ENCODE data around the gene RTN4RL1. TPM values are rescaled to one million over a fixed set of nuclear protein-coding genes. Genes with fewer than 3 reads are reported as not detected.
A peak's percentile ranks its signal among the peaks of the same experiment; 100 is the strongest.

Gene RTN4RL1
- total and polyA plus RNA-seq, 2 of the 13 experiments (the other 11 are each of a cell fraction or from before 2014, with no cell fraction given) = 0.01 TPM; not detected in 1

DNA sequence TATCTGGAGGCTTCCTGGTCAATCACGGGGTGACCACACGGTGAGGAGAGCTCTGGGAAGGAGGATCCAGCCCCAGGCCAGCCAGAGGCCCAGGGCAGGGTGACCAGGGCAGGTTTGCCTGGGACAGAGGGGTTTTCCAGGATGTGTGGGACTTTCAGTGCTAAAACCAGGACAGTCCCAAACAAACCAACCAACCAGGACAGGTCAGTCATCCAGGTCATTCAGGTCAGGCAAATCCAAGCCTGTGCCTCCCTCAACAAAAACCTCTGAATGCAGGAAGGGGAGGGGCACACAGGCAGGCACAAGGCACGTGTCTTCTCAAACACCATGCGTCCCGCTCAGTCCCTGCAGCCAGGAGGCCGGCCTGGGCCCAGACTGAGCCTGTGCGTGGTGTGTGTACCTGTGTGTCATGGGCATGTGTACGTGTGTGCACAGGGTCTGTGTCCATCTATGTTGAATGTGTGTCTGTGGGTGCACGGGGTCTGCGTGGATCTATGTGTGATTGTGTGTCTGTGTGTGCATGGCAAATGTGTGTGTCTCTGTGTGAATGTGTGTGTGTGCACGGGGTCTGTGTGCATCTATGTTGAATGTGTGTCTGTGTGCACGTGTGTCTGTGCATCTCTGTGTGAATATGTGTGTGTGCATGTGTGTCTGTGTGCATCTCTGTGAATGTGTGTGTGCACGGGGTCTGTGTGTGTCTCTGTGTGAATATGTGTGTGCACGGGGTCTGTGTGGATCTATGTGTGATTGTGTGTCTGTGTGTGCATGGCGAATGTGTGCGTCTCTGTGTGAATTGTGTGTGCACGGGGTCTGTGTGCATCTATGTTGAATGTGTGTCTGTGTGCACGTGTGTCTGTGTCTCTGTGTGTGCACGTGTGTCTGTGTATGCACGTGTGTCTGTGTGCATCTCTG, 78.9 kb downstream of the RTN4RL1 start:
- CTCF ChIA-PET (ENCODE audit: low intra/inter-chr PET ratio, low total read pairs) = no interaction called here
- no peak overlapping the region for H3K9ac ChIP-seq (ENCODE audit: insufficient read depth, low read depth, low read length)
- DNase-seq (ENCODE audit: low spot score) (peak; percentile 35), ATAC-seq (peak; percentile 29), FAIRE-seq (peak; percentile 52)
- H3K79me2 ChIP-seq (ENCODE audit: insufficient read depth, low read length) = no peaks in the 10 kb centered on the region
- H3K4me3 ChIP-seq (replicated peaks in 1 of 3; ENCODE audit: insufficient read depth in 1 of 3, low read depth in 2 of 3, low read length in 3 of 3) = no peak overlapping the region
- H3K27ac ChIP-seq (ENCODE audit: extremely low read length, insufficient read depth, low read length) = no peak overlapping the region
- intact Hi-C loops (cut with micrococcal nuclease; ENCODE audit: unreplicated experiment) = no loop called here
- H3K9me3 ChIP-seq (ENCODE audit: low read length) = no peaks in the 10 kb centered on the region
- no TSS peak for BruUV-seq (replicated peaks)
- H3K36me3 ChIP-seq (replicated peaks in 1 of 2; ENCODE audit: control insufficient read depth in 1 of 2, insufficient read depth in 2 of 2, low read length in 2 of 2) = no peaks in the 10 kb centered on the region
- H3K4me1 ChIP-seq (ENCODE audit: insufficient read depth, low read length) = peaks cover 30% of the 10 kb centered on the region
- POLR2A ChIA-PET = no interaction called here
- in situ Hi-C loops (cut with HindIII; ENCODE audit: extremely low pct_ligation_motif_present, low pct_unique_long_range_greater_than_20kb) = no loop called here
- no peaks in the 10 kb centered on the region for H4K20me1 ChIP-seq (ENCODE audit: insufficient read depth, low read length)
- 59% methylated on average over 15 of the region's 20 CpGs for WGBS (ENCODE audit: low lambda C conversion rate)
- H3K27me3 ChIP-seq (ENCODE audit: control insufficient read depth in 1 of 2, insufficient read depth in 2 of 2, low read length in 2 of 2) = peaks cover 7 to 31% of the 10 kb centered on the region in 2 experiments; a peak in 4 of 5 replicates
- H2AFZ ChIP-seq (ENCODE audit: low read length) = no peak overlapping the region
- peak overlapping the region; percentile 33 for H3K4me2 ChIP-seq (ENCODE audit: low read depth, low read length)
- TF ChIP-seq SALL1 (CRISPR knock-in tag; IDR thresholded peaks at IDR 0.05) (peak; percentile 43; the same call in 1 of the 2 replicates), ZNF589 (CRISPR knock-in tag; conservative IDR thresholded peaks at IDR 0.05) (0 out of 2 replicates have a peak, but pooled peaks have one; percentile 27), NCOA2 (CRISPR knock-in tag; IDR thresholded peaks at IDR 0.05) (no peak), ZFP41 (CRISPR knock-in tag; IDR thresholded peaks at IDR 0.05; ENCODE audit: borderline replicate concordance) (no peak), ZNF335 (CRISPR knock-in tag; IDR thresholded peaks at IDR 0.05) (no peak), MYC (CRISPR knock-in tag; IDR thresholded peaks at IDR 0.05; ENCODE audit: borderline replicate concordance) (peak; percentile 71; the same call in 1 of the 2 replicates)
- TF ChIP-seq, protein P1, sequence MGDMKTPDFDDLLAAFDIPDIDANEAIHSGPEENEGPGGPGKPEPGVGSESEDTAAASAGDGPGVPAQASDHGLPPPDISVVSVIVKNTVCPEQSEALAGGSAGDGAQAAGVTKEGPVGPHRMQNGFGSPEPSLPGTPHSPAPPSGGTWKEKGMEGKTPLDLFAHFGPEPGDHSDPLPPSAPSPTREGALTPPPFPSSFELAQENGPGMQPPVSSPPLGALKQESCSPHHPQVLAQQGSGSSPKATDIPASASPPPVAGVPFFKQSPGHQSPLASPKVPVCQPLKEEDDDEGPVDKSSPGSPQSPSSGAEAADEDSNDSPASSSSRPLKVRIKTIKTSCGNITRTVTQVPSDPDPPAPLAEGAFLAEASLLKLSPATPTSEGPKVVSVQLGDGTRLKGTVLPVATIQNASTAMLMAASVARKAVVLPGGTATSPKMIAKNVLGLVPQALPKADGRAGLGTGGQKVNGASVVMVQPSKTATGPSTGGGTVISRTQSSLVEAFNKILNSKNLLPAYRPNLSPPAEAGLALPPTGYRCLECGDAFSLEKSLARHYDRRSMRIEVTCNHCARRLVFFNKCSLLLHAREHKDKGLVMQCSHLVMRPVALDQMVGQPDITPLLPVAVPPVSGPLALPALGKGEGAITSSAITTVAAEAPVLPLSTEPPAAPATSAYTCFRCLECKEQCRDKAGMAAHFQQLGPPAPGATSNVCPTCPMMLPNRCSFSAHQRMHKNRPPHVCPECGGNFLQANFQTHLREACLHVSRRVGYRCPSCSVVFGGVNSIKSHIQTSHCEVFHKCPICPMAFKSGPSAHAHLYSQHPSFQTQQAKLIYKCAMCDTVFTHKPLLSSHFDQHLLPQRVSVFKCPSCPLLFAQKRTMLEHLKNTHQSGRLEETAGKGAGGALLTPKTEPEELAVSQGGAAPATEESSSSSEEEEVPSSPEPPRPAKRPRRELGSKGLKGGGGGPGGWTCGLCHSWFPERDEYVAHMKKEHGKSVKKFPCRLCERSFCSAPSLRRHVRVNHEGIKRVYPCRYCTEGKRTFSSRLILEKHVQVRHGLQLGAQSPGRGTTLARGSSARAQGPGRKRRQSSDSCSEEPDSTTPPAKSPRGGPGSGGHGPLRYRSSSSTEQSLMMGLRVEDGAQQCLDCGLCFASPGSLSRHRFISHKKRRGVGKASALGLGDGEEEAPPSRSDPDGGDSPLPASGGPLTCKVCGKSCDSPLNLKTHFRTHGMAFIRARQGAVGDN (CRISPR knock-in tag; IDR thresholded peaks at IDR 0.05) = peak; percentile 70
- TF ChIP-seq, protein P2, sequence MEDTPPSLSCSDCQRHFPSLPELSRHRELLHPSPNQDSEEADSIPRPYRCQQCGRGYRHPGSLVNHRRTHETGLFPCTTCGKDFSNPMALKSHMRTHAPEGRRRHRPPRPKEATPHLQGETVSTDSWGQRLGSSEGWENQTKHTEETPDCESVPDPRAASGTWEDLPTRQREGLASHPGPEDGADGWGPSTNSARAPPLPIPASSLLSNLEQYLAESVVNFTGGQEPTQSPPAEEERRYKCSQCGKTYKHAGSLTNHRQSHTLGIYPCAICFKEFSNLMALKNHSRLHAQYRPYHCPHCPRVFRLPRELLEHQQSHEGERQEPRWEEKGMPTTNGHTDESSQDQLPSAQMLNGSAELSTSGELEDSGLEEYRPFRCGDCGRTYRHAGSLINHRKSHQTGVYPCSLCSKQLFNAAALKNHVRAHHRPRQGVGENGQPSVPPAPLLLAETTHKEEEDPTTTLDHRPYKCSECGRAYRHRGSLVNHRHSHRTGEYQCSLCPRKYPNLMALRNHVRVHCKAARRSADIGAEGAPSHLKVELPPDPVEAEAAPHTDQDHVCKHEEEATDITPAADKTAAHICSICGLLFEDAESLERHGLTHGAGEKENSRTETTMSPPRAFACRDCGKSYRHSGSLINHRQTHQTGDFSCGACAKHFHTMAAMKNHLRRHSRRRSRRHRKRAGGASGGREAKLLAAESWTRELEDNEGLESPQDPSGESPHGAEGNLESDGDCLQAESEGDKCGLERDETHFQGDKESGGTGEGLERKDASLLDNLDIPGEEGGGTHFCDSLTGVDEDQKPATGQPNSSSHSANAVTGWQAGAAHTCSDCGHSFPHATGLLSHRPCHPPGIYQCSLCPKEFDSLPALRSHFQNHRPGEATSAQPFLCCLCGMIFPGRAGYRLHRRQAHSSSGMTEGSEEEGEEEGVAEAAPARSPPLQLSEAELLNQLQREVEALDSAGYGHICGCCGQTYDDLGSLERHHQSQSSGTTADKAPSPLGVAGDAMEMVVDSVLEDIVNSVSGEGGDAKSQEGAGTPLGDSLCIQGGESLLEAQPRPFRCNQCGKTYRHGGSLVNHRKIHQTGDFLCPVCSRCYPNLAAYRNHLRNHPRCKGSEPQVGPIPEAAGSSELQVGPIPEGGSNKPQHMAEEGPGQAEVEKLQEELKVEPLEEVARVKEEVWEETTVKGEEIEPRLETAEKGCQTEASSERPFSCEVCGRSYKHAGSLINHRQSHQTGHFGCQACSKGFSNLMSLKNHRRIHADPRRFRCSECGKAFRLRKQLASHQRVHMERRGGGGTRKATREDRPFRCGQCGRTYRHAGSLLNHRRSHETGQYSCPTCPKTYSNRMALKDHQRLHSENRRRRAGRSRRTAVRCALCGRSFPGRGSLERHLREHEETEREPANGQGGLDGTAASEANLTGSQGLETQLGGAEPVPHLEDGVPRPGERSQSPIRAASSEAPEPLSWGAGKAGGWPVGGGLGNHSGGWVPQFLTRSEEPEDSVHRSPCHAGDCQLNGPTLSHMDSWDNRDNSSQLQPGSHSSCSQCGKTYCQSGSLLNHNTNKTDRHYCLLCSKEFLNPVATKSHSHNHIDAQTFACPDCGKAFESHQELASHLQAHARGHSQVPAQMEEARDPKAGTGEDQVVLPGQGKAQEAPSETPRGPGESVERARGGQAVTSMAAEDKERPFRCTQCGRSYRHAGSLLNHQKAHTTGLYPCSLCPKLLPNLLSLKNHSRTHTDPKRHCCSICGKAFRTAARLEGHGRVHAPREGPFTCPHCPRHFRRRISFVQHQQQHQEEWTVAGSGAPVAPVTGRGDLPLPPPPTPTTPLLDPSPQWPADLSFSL (CRISPR knock-in tag; IDR thresholded peaks at IDR 0.05) = peak; percentile 92
- TF ChIP-seq, protein P3, sequence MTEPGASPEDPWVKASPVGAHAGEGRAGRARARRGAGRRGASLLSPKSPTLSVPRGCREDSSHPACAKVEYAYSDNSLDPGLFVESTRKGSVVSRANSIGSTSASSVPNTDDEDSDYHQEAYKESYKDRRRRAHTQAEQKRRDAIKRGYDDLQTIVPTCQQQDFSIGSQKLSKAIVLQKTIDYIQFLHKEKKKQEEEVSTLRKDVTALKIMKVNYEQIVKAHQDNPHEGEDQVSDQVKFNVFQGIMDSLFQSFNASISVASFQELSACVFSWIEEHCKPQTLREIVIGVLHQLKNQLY (CRISPR knock-in tag; IDR thresholded peaks at IDR 0.05) = peak; percentile 67; the same call in 1 of the 2 replicates
- TF ChIP-seq, protein P4, sequence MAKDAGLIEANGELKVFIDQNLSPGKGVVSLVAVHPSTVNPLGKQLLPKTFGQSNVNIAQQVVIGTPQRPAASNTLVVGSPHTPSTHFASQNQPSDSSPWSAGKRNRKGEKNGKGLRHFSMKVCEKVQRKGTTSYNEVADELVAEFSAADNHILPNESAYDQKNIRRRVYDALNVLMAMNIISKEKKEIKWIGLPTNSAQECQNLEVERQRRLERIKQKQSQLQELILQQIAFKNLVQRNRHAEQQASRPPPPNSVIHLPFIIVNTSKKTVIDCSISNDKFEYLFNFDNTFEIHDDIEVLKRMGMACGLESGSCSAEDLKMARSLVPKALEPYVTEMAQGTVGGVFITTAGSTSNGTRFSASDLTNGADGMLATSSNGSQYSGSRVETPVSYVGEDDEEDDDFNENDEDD (CRISPR knock-in tag; IDR thresholded peaks at IDR 0.05; ENCODE audit: borderline replicate concordance) = peak; percentile 89

Measured in HepG2 (cell line).